HEK293T (cell line): ENCODE data around the gene CPED1.

Experiments
- CTCF ChIA-PET: fragments of 350-600 bp; formaldehyde crosslinking; extraction: SDS; loops from one replicate; lab custom pipeline; 2021; ENCODE audit warnings: antibody characterized with exemption, inconsistent platforms; lab: Yijun Ruan, JAX
- POLR2A ChIA-PET: fragments of 350-600 bp; formaldehyde crosslinking; extraction: SDS; loops from one replicate; lab custom pipeline; 2020; ENCODE audit warnings: antibody characterized with exemption, inconsistent platforms; lab: Yijun Ruan, JAX
- DNase-seq: peaks from one replicate; pipeline ENCODE4 v3.0.0; 2012; ENCODE audit warnings: mixed read lengths; ENCODE audit errors: extremely low spot score
- ARNT ChIP-seq: fragments of 450-650 bp; IDR thresholded peaks from 2 replicates; pipeline ENCODE4 v1.6.1; 2017; ENCODE audit warnings: mild to moderate bottlenecking
- BHLHE40 ChIP-seq: fragments of 450-650 bp; IDR thresholded peaks from 2 replicates; pipeline ENCODE4 v1.6.1; 2016; ENCODE audit warnings: mild to moderate bottlenecking, moderate library complexity, borderline replicate concordance
- CTBP1 ChIP-seq: fragments of 450-650 bp; IDR thresholded peaks from 2 replicates; pipeline ENCODE4 v1.6.1; 2016; ENCODE audit warnings: borderline replicate concordance
- ELF4 ChIP-seq: fragments of 450-650 bp; IDR thresholded peaks from 2 replicates; pipeline ENCODE4 v1.6.1; 2017; ENCODE audit warnings: antibody characterized with exemption
- FOXA1 ChIP-seq: fragments of 450-650 bp; IDR thresholded peaks from 2 replicates; pipeline ENCODE4 v1.6.1; 2016; ENCODE audit warnings: mild to moderate bottlenecking
- FOXK2 ChIP-seq: fragments of 450-650 bp; IDR thresholded peaks from 2 replicates; pipeline ENCODE4 v1.6.1; 2016; ENCODE audit warnings: mild to moderate bottlenecking
- FOXM1 ChIP-seq: fragments of 450-650 bp; IDR thresholded peaks from 2 replicates; pipeline ENCODE4 v1.6.1; 2017; ENCODE audit warnings: mild to moderate bottlenecking, borderline replicate concordance
- HDGF ChIP-seq: fragments of 450-650 bp; IDR thresholded peaks from 2 replicates; pipeline ENCODE4 v1.6.1; 2017; ENCODE audit warnings: antibody characterized with exemption, borderline replicate concordance
- L3MBTL2 ChIP-seq: fragments of 450-650 bp; conservative IDR thresholded peaks from 2 replicates; pipeline ENCODE4 v1.6.1; 2016; ENCODE audit warnings: mild to moderate bottlenecking
- LEF1 ChIP-seq: fragments of 450-650 bp; IDR thresholded peaks from 2 replicates; pipeline ENCODE4 v1.6.1; 2017; ENCODE audit warnings: mild to moderate bottlenecking, borderline replicate concordance
- NFRKB ChIP-seq: fragments of 450-650 bp; IDR thresholded peaks from 2 replicates; pipeline ENCODE4 v1.6.1; 2016; ENCODE audit warnings: mild to moderate bottlenecking, moderate library complexity
- PKNOX1 ChIP-seq: fragments of 450-650 bp; IDR thresholded peaks from 2 replicates; pipeline ENCODE4 v1.6.1; 2016
- SP1 ChIP-seq: fragments of 450-650 bp; IDR thresholded peaks from 2 replicates; pipeline ENCODE4 v1.6.1; 2017
- SUZ12 ChIP-seq: fragments of 450-650 bp; IDR thresholded peaks from 2 replicates; pipeline ENCODE4 v1.6.1; 2016; ENCODE audit warnings: mild to moderate bottlenecking
- TARDBP ChIP-seq: fragments of 450-650 bp; IDR thresholded peaks from 2 replicates; pipeline ENCODE4 v1.6.1; 2016
- ZNF384 ChIP-seq: fragments of 450-650 bp; IDR thresholded peaks from 2 replicates; pipeline ENCODE4 v1.6.1; 2016

CPED1 gene

GRCh38 chr7:121198502-121198901, 210.0 kb downstream of the CPED1 start:
- TF ChIP-seq ZNF384 (no peak), CTBP1 (no peak), NFRKB (no peak), BHLHE40 (no peak), FOXA1 (no peak)
- CTCF ChIA-PET = no interaction called here
- POLR2A ChIA-PET = no interaction called here
- no peak for DNase-seq

GRCh38 chr7:121202125-121202524, 213.6 kb downstream of the CPED1 start:
- no peak for TF ChIP-seq L3MBTL2
- CTCF ChIA-PET = no interaction called here
- no peak for DNase-seq
- POLR2A ChIA-PET = no interaction called here

- ChIA-PET POLR2A (no interaction called here), CTCF (no interaction called here)
- TF ChIP-seq BHLHE40 (no peak), TARDBP (no peak), ARNT (no peak), FOXM1 (no peak), CTBP1 (no peak), NFRKB (no peak), HDGF (no peak), LEF1 (no peak), FOXA1 (no peak), PKNOX1 (no peak), SUZ12 (no peak), ELF4 (no peak), SP1 (no peak), FOXK2 (no peak)
- no peak for DNase-seq
These were observed 214.3 kb downstream of the CPED1 start for GRCh38 chr7:121202834-121203233.

- TF ChIP-seq PKNOX1 = peak; percentile 53; the same call in 1 of the 2 replicates
- TF ChIP-seq LEF1 = no peak
- CTCF ChIA-PET = no interaction called here
- peak; percentile 17 for DNase-seq
- POLR2A ChIA-PET = no interaction called here
These were observed 216.0 kb downstream of the CPED1 start for GRCh38 chr7:121204537-121204936.

GRCh38 chr7:121205777-121206176, 217.3 kb downstream of the CPED1 start:
- POLR2A ChIA-PET = no interaction called here
- TF ChIP-seq BHLHE40 = no peak
- TF ChIP-seq SUZ12 = no peak
- CTCF ChIA-PET = no interaction called here
- DNase-seq = no peak

- TF ChIP-seq FOXM1 (no peak), NFRKB (no peak), FOXK2 (no peak), SUZ12 (no peak), TARDBP (no peak), ZNF384 (no peak), ARNT (no peak), ELF4 (no peak), CTBP1 (no peak), PKNOX1 (no peak), FOXA1 (no peak), L3MBTL2 (no peak), BHLHE40 (no peak)
- ChIA-PET CTCF (no interaction called here), POLR2A (no interaction called here)
- no peak for DNase-seq
These were observed 222.7 kb downstream of the CPED1 start for GRCh38 chr7:121211253-121211652.

- no peak for DNase-seq
- ChIA-PET CTCF (no interaction called here), POLR2A (no interaction called here)
- no peak for TF ChIP-seq FOXK2
- no peak for TF ChIP-seq LEF1
These were observed 223.5 kb downstream of the CPED1 start for GRCh38 chr7:121212036-121212435.

GRCh38 chr7:121214657-121215056, 226.1 kb downstream of the CPED1 start:
- no peak for DNase-seq
- CTCF ChIA-PET = no interaction called here
- TF ChIP-seq FOXK2 (no peak), NFRKB (no peak), SUZ12 (no peak), SP1 (no peak), ARNT (no peak), FOXM1 (no peak), TARDBP (no peak), HDGF (no peak), FOXA1 (no peak)
- POLR2A ChIA-PET = no interaction called here
